HL-60 (cell line): Measurements from ENCODE around the gene TTC17.

Experiments
- DNase-seq, 2 experiments: peaks; one replicate each; pipeline ENCODE4 v3.0.0-alpha.2; 2010 to 2020; ENCODE audit warnings: low read depth in 1 of 2, low spot score in 1 of 2
- H3K27ac ChIP-seq: fragments of 250-450 bp; sonication (Bioruptor Pico); replicated peaks from 2 replicates; pipeline ENCODE4 v1.5.1; 2020; ENCODE audit warnings: mild to moderate bottlenecking, moderate library complexity
- H3K27me3 ChIP-seq: fragments of 250-450 bp; sonication (Bioruptor Pico); 2 replicates; pipeline ENCODE4 v1.5.1; 2021; ENCODE audit warnings: mild to moderate bottlenecking, moderate library complexity; ENCODE audit not compliant: insufficient read depth, poor library complexity, severe bottlenecking
- H3K4me3 ChIP-seq: replicated peaks from 2 replicates; pipeline ENCODE4 v1.5.1; 2011; ENCODE audit warnings: mild to moderate bottlenecking, control low read depth, low read length; ENCODE audit not compliant: insufficient read depth
- GABPA ChIP-seq: IDR thresholded peaks from 2 replicates; pipeline ENCODE4 v1.6.1; 2012; ENCODE audit warnings: low read depth
- POLR2AphosphoS5 ChIP-seq: IDR thresholded peaks from 2 replicates; pipeline ENCODE4 v1.6.1; 2012; ENCODE audit warnings: low read depth
- SPI1 ChIP-seq: IDR thresholded peaks from 2 replicates; pipeline ENCODE4 v1.6.1; 2012; ENCODE audit warnings: low read depth, mild to moderate bottlenecking, borderline replicate concordance
- TF ChIP-seq, protein P1 (sequence below): IDR thresholded peaks from 2 replicates; pipeline ENCODE4 v1.6.1; 2012; ENCODE audit warnings: low read depth; ENCODE audit not compliant: insufficient replicate concordance
- TF ChIP-seq, protein P2 (sequence below): IDR thresholded peaks from one replicate; pipeline ENCODE4 v1.5.1; 2011; ENCODE audit warnings: low read length, control low read depth, inconsistent platforms; ENCODE audit not compliant: insufficient read depth

TTC17 gene

DNA sequence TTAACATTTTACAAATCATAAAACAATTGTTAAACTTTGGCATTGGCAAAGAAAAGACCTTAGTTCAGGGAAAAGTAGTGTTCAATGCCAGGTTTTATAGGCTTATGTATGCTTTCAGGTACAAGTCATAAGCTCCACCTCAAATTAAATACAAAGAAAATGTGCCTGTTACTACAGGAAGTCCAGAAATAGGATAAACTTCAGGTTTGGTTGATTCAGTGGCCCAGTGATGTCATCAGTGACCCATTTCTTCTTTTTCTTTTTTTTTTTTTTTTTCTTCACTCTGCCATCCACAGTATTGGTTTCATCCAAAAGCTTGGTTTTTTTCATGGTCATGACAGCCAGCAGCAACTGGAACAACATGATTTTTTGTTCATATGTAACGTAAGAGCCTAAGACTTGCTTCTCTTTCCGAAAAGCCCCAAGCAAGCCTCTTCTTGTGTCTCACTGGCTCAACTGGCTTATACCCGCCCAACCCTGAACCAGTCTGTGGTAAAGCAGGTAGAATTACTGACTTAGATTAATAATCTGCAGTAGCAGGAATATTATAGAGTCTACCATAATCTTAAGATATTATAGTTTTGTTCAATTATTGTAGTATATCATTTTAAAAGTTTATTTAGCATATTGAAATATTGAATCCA is 46.2 kb downstream of the TTC17 start:
- Histone ChIP-seq H3K27ac (no peak overlapping the region), H3K4me3 (no peak overlapping the region), H3K27me3 (no peaks in the 10 kb centered on the region)
- TF ChIP-seq, protein P1, sequence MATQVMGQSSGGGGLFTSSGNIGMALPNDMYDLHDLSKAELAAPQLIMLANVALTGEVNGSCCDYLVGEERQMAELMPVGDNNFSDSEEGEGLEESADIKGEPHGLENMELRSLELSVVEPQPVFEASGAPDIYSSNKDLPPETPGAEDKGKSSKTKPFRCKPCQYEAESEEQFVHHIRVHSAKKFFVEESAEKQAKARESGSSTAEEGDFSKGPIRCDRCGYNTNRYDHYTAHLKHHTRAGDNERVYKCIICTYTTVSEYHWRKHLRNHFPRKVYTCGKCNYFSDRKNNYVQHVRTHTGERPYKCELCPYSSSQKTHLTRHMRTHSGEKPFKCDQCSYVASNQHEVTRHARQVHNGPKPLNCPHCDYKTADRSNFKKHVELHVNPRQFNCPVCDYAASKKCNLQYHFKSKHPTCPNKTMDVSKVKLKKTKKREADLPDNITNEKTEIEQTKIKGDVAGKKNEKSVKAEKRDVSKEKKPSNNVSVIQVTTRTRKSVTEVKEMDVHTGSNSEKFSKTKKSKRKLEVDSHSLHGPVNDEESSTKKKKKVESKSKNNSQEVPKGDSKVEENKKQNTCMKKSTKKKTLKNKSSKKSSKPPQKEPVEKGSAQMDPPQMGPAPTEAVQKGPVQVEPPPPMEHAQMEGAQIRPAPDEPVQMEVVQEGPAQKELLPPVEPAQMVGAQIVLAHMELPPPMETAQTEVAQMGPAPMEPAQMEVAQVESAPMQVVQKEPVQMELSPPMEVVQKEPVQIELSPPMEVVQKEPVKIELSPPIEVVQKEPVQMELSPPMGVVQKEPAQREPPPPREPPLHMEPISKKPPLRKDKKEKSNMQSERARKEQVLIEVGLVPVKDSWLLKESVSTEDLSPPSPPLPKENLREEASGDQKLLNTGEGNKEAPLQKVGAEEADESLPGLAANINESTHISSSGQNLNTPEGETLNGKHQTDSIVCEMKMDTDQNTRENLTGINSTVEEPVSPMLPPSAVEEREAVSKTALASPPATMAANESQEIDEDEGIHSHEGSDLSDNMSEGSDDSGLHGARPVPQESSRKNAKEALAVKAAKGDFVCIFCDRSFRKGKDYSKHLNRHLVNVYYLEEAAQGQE = no peak
- TF ChIP-seq POLR2AphosphoS5 (no peak), GABPA (no peak), SPI1 (no peak)
- TF ChIP-seq, protein P2, sequence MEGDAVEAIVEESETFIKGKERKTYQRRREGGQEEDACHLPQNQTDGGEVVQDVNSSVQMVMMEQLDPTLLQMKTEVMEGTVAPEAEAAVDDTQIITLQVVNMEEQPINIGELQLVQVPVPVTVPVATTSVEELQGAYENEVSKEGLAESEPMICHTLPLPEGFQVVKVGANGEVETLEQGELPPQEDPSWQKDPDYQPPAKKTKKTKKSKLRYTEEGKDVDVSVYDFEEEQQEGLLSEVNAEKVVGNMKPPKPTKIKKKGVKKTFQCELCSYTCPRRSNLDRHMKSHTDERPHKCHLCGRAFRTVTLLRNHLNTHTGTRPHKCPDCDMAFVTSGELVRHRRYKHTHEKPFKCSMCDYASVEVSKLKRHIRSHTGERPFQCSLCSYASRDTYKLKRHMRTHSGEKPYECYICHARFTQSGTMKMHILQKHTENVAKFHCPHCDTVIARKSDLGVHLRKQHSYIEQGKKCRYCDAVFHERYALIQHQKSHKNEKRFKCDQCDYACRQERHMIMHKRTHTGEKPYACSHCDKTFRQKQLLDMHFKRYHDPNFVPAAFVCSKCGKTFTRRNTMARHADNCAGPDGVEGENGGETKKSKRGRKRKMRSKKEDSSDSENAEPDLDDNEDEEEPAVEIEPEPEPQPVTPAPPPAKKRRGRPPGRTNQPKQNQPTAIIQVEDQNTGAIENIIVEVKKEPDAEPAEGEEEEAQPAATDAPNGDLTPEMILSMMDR = no peak
- DNase-seq = no peak

DNA sequence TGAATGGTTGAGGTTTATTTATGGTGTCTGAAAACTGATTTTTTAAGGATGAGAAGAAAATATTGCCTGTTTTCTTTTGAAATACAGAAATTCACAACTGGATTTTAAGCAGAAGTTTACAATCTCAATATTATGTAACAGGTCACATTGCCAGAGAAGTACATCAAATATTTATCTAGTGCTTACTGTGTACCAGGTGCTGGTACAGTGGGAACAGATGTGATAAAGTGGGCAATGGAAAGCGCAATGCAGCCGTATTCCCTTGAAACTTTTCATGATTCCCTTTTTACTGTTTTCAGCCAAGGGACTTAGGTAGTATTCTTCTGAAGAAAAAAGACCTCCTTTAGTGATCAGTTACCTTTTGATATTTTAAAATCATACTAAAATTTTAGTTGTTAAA is 49.6 kb downstream of the TTC17 start:
- H3K27ac ChIP-seq = no peak overlapping the region
- DNase-seq = no peak
- no peaks in the 10 kb centered on the region for H3K27me3 ChIP-seq
- H3K4me3 ChIP-seq = no peak overlapping the region
- no peak for TF ChIP-seq SPI1
- TF ChIP-seq, protein P2 = no peak
- TF ChIP-seq POLR2AphosphoS5 = no peak
- no peak for TF ChIP-seq GABPA
- TF ChIP-seq, protein P1 = no peak

DNA sequence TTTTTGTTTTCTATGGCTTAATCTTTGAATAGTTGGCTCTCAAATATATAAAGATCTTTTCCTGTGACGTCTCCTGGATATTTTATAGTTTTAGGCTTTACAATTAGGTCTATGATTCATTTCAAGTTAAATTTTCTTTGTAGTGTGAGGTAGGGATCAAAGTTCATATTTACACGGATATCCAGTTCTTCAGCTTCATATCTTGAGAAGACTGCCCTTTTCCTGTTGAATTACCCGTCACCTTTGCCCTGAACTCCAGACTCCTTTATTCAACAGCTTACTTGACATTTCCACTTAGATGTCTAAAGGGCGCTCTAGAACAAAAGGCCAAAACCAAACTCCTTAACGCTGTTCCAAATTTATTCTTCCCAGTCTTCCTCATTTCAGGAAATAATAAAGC is 51.7 kb downstream of the TTC17 start:
- no peak for TF ChIP-seq POLR2AphosphoS5
- TF ChIP-seq, protein P2 = no peak
- no peak for TF ChIP-seq GABPA
- no peak for TF ChIP-seq SPI1
- TF ChIP-seq, protein P1 = no peak
- no peak for DNase-seq
- Histone ChIP-seq H3K4me3 (no peak overlapping the region), H3K27ac (no peak overlapping the region), H3K27me3 (no peaks in the 10 kb centered on the region)
